ENCODE measurements around the gene NFYC.

The NFYC gene

GRCh38 chr1:40768146-40768990 is 76.9 kb downstream of the NFYC start:
- TF ChIP-seq, protein P1, sequence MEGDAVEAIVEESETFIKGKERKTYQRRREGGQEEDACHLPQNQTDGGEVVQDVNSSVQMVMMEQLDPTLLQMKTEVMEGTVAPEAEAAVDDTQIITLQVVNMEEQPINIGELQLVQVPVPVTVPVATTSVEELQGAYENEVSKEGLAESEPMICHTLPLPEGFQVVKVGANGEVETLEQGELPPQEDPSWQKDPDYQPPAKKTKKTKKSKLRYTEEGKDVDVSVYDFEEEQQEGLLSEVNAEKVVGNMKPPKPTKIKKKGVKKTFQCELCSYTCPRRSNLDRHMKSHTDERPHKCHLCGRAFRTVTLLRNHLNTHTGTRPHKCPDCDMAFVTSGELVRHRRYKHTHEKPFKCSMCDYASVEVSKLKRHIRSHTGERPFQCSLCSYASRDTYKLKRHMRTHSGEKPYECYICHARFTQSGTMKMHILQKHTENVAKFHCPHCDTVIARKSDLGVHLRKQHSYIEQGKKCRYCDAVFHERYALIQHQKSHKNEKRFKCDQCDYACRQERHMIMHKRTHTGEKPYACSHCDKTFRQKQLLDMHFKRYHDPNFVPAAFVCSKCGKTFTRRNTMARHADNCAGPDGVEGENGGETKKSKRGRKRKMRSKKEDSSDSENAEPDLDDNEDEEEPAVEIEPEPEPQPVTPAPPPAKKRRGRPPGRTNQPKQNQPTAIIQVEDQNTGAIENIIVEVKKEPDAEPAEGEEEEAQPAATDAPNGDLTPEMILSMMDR (conservative IDR thresholded peaks at IDR 0.05), result no peak
- no peak overlapping the region for H3K27ac ChIP-seq

DNA sequence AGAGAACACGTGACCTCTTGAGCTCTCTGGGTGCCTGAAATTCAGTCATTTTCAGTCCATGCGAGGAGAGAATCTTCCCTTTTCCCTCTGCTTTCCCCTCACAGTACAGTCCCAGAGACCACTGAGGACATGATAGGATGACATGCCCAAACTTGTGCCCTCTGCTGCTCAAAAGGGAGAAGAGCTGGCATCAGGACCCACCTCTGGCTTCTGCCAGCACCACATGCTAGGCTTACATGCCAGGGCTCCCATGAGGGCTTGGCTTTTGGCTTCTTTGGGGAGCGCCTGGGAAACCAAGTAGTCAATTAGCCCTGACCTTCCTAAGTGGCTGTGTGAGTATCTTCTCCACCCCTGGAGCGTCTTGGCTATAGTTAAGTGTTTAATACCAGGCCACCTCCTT is 78.3 kb downstream of the NFYC start:
- TF ChIP-seq, protein P1 (conservative IDR thresholded peaks at IDR 0.05), result peak; percentile 64

GRCh38 chr1:40770296-40771070 is 79.0 kb downstream of the NFYC start:
- no peak overlapping the region for H3K27ac ChIP-seq

More for the DNA sequence above, 78.3 kb downstream of the NFYC start:
- H3K27ac ChIP-seq, result no peak overlapping the region

DNA sequence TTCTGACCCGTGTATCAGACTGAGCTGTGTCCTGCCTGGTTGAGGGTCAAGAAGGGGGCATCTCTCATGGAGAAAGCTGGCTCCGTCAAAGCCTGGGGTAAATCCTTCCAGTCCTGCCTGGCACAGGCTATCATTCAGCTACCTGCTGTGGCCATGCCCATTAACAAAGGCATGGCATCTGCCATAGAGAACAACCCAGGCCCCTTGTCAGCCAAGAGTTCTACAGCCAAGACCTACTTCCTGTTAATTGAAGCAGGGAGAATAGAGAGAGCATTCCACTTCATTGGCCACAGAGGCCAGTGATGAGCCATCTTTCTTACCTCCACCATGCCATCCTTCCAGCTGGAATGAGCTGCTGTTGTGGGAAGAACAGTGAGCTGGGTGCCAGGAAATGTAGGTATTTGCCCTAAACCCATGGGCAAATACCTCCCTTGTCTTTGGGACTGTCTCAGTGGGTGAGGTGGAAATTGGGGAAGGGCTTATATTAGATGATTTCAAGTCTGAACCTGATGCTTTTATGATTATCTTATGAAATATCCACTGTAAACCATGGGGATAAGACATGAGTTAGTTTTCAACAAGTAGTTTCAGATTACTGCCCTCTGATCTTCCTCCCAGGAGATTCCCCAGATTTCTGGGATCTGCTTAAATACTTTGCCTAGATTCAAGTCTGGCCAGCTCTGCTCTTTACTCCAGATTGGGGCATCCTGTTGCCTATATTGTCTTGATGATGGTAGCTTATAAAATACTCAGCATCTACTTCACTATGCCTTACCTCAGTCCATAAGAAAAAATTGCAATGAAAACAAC is 80.8 kb downstream of the NFYC start:
- H3K27ac ChIP-seq, result no peak overlapping the region
- TF ChIP-seq, protein P1 (conservative IDR thresholded peaks at IDR 0.05), result no peak

More at GRCh38 chr1:40770296-40771070, 79.0 kb downstream of the NFYC start:
- TF ChIP-seq, protein P1 (conservative IDR thresholded peaks at IDR 0.05), result 0 out of 2 replicates have a peak, but pooled peaks have one; percentile 13

DNA sequence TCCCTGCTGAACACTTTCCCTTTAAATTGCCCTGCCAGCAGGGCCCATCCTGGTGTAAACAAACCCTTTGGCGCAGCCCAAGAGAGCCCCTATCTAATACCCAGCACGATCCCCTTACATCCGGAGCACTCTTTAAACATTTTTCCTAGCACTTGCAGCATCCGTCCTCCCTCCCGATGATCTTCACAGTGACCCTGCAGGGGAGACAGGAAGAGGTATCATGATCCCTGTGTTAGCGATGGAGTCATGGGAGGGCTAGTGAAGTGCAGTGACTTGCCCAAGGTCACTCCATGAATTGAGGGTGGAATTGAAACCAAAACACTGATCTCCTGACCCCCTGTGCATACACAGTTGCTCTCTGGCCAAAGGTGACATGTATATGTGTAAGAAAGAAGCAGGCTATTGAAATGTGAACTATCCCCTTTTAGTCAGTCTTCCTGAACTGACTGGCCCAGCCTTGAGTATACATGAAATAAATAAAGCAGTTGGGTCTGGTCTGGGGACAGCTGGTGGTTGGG is 82.3 kb downstream of the NFYC start:
- TF ChIP-seq, protein P1 (conservative IDR thresholded peaks at IDR 0.05), result no peak
- H3K27ac ChIP-seq, result no peak overlapping the region

GRCh38 chr1:40774266-40774998 is 82.9 kb downstream of the NFYC start:
- no peak overlapping the region for H3K27ac ChIP-seq
- TF ChIP-seq, protein P1 (conservative IDR thresholded peaks at IDR 0.05), result peak; percentile 91
